DND-41 (cell line): ENCODE data around the gene FABP7.

ENCODE experiments used
- ATAC-seq: fragments of 200-7000 bp; cut with Tn5 transposase; 3 replicates; pipeline ENCODE4 v1.9.1; 2021; ENCODE audit warnings: low read depth; ENCODE audit not compliant: insufficient read depth
- DNase-seq: peaks from one replicate; pipeline ENCODE4 v3.0.0-alpha.2; 2020
- H2AFZ ChIP-seq: 2 replicates; pipeline ENCODE4 v1.6.0; 2012; ENCODE audit warnings: low read depth, low read length
- H3K27ac ChIP-seq: 2 replicates; pipeline ENCODE4 v1.5.1; 2012; ENCODE audit warnings: low read length, inconsistent platforms
- H3K27me3 ChIP-seq: fragments of 200-600 bp; sonication (generic); 2 replicates; pipeline ENCODE4 v1.6.0; 2012; ENCODE audit warnings: low read length, mild to moderate bottlenecking, inconsistent platforms; ENCODE audit not compliant: insufficient read depth, poor library complexity
- H3K36me3 ChIP-seq: 2 replicates; pipeline ENCODE4 v1.5.1; 2012; ENCODE audit warnings: low read length, inconsistent platforms; ENCODE audit not compliant: insufficient read depth
- H3K4me1 ChIP-seq: 2 replicates; pipeline ENCODE4 v1.5.1; 2012; ENCODE audit warnings: mild to moderate bottlenecking, low read length; ENCODE audit not compliant: insufficient read depth
- H3K4me2 ChIP-seq: 2 replicates; pipeline ENCODE4 v1.6.0; 2012; ENCODE audit warnings: mild to moderate bottlenecking, moderate library complexity, low read length, inconsistent platforms; ENCODE audit not compliant: insufficient read depth
- H3K4me3 ChIP-seq, 2 experiments: fragments of 200-600 bp in 1 of 2; shearing (Covaris generic) in 1 of 2; 2 replicates each; pipeline ENCODE4 v1.5.1; 2012 to 2016; ENCODE audit warnings: inconsistent platforms in 2 of 2, low read length in 2 of 2, mild to moderate bottlenecking in 2 of 2, low read depth in 1 of 2, moderate library complexity in 1 of 2
- H3K79me2 ChIP-seq: 2 replicates; pipeline ENCODE4 v1.6.0; 2012; ENCODE audit warnings: low read length, inconsistent platforms; ENCODE audit not compliant: insufficient read depth
- H3K9ac ChIP-seq: 2 replicates; pipeline ENCODE4 v1.6.0; 2012; ENCODE audit warnings: low read depth, mild to moderate bottlenecking, inconsistent platforms, low read length, moderate library complexity
- H3K9me3 ChIP-seq: 2 replicates; pipeline ENCODE4 v1.5.1; 2012; ENCODE audit warnings: low read length, moderate library complexity, mild to moderate bottlenecking, inconsistent platforms; ENCODE audit not compliant: insufficient read depth, severe bottlenecking
- H4K20me1 ChIP-seq: 2 replicates; pipeline ENCODE4 v1.6.0; 2012; ENCODE audit warnings: low read length; ENCODE audit not compliant: insufficient read depth
- EZH2 ChIP-seq: IDR thresholded peaks from 3 replicates; pipeline ENCODE4 v1.6.1; 2012; ENCODE audit warnings: borderline replicate concordance, low read depth, mild to moderate bottlenecking, moderate library complexity, low read length, inconsistent platforms; ENCODE audit not compliant: severe bottlenecking
- TF ChIP-seq, protein P1 (sequence below): IDR thresholded peaks from 2 replicates; pipeline ENCODE4 v1.5.1; 2012; ENCODE audit warnings: borderline replicate concordance, low read length, moderate library complexity, mild to moderate bottlenecking; ENCODE audit not compliant: poor library complexity, severe bottlenecking; ENCODE audit errors: extremely low read depth

Gene FABP7

GRCh38 chr6:122789182-122790027 lies 9.9 kb downstream of the FABP7 start, which contains the start of gene SMPDL3A:
Gene SMPDL3A (plus strand): TSS chr6:122789258. CDS start chr6:122789347, 89 bp downstream.
- Histone ChIP-seq H2AFZ (no peak within 1 kb of the TSS), H4K20me1 (no peaks in the 10 kb centered on the region), H3K9ac (no peak within 1 kb of the TSS), H3K79me2 (no peaks in the 10 kb centered on the region), H3K9me3 (no peaks in the 10 kb centered on the region), H3K4me2 (no peak within 1 kb of the TSS), H3K27ac (no peak within 1 kb of the TSS), H3K27me3 (no peaks in the 10 kb centered on the region), H3K36me3 (no peaks in the 10 kb centered on the region), H3K4me3 (no peak within 1 kb of the TSS), H3K4me1 (no peaks in the 10 kb centered on the region)
- ATAC-seq, result no peak
- no peak for DNase-seq
- no peak for TF ChIP-seq EZH2
- TF ChIP-seq, protein P1, sequence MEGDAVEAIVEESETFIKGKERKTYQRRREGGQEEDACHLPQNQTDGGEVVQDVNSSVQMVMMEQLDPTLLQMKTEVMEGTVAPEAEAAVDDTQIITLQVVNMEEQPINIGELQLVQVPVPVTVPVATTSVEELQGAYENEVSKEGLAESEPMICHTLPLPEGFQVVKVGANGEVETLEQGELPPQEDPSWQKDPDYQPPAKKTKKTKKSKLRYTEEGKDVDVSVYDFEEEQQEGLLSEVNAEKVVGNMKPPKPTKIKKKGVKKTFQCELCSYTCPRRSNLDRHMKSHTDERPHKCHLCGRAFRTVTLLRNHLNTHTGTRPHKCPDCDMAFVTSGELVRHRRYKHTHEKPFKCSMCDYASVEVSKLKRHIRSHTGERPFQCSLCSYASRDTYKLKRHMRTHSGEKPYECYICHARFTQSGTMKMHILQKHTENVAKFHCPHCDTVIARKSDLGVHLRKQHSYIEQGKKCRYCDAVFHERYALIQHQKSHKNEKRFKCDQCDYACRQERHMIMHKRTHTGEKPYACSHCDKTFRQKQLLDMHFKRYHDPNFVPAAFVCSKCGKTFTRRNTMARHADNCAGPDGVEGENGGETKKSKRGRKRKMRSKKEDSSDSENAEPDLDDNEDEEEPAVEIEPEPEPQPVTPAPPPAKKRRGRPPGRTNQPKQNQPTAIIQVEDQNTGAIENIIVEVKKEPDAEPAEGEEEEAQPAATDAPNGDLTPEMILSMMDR, result no peak

- no peaks in the 10 kb centered on the region for H4K20me1 ChIP-seq
- no peaks in the 10 kb centered on the region for H3K27me3 ChIP-seq
- no peak for TF ChIP-seq EZH2
- TF ChIP-seq, protein P1, result no peak
- no peak overlapping the region for H3K4me2 ChIP-seq
- no peak overlapping the region for H3K4me3 ChIP-seq
- no peaks in the 10 kb centered on the region for H3K79me2 ChIP-seq
- ATAC-seq (no peak), DNase-seq (no peak)
- H2AFZ ChIP-seq, result no peak overlapping the region
- H3K9ac ChIP-seq, result no peak overlapping the region
- H3K36me3 ChIP-seq, result no peaks in the 10 kb centered on the region
- H3K9me3 ChIP-seq, result no peaks in the 10 kb centered on the region
- H3K27ac ChIP-seq, result no peak overlapping the region
- H3K4me1 ChIP-seq, result no peaks in the 10 kb centered on the region
These were observed 10.5 kb downstream of the FABP7 start for GRCh38 chr6:122790028-122790422.

DNA sequence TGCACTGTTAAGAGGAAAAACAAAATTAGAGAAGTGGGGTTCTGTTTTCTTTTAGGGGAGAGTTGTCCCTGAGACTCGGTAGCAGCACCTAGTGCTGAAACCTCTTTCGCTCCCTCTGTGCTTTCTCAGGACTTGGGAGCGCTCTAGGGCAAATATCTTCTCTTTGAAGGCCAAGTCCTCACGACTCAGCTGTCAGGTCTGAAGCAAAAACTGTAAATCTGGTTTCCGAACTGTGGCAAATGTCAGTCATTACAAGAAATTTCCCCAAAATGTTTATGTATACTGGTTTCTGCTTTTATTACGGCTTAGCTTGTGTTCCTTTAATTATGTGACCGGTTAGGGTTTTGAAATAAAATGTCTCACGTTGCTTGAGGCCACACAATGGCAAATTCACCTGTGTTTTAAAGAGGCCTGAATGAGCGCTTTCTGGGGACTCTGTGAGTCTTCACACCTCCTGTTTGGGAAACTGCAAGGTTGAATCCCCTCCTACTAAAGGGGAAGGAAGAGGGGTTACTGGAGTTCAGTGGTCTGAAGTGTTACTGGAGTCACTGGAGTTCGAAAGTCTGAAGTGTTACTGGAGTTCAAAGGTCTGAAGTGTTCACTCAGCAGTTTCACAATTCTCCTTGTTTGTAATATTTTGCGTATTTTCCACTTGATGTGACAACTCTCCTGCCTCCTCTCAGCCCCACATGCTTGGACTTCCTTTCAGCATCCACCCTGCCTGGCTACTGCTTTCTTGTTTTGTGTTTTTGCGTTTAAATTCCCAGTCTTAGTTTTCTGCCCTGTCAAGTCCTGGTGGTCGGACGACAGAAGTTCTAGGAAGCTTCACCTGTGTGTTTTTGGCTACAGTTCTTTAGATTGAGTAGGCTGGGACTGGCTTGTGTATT lies 11.2 kb downstream of the FABP7 start:
- H3K36me3 ChIP-seq, result no peaks in the 10 kb centered on the region
- H3K9me3 ChIP-seq, result no peaks in the 10 kb centered on the region
- H4K20me1 ChIP-seq, result no peaks in the 10 kb centered on the region
- no peaks in the 10 kb centered on the region for H3K79me2 ChIP-seq
- no peak overlapping the region for H3K4me3 ChIP-seq
- no peak overlapping the region for H2AFZ ChIP-seq
- H3K4me1 ChIP-seq, result no peaks in the 10 kb centered on the region
- no peaks in the 10 kb centered on the region for H3K27me3 ChIP-seq
- DNase-seq, result no peak
- H3K4me2 ChIP-seq, result no peak overlapping the region
- no peak overlapping the region for H3K27ac ChIP-seq
- H3K9ac ChIP-seq, result no peak overlapping the region
- no peak for TF ChIP-seq EZH2
- TF ChIP-seq, protein P1, result no peak
- no peak for ATAC-seq
